Loucy (cell line): ENCODE data around the gene ACAP2.

Source experiments
- EZH2phosphoT487 ChIP-seq: fragments of 200-600 bp; IDR thresholded peaks from 2 replicates; pipeline ENCODE4 v1.6.1; 2018; ENCODE audit warnings: antibody characterized with exemption, mild to moderate bottlenecking, moderate library complexity, borderline replicate concordance
- TF ChIP-seq, protein P1 (sequence below): fragments of 200-600 bp; sonication (generic); conservative IDR thresholded peaks from 2 replicates; pipeline ENCODE4 v1.5.1; 2014; ENCODE audit warnings: mild to moderate bottlenecking, antibody characterized with exemption, low read length

DNA sequence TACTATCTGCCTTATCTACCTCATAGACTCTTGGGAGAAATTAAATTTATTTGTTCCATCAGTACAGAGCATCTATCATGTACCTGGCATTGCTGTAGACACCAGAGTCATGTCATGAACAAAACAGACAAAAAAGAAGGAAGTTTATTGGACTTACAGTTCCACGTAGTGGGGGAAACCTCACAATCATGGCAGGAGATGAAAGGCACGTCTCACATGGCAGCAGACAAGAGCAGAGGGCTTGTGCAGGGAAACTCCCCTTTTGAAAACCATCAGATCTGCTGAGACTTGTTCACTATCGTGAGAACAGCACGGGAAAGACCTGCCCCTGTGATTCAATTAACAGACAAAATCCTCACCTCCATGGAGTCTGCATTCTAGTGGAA, 25.6 kb upstream of the ACAP2 start:
- TF ChIP-seq, protein P1, sequence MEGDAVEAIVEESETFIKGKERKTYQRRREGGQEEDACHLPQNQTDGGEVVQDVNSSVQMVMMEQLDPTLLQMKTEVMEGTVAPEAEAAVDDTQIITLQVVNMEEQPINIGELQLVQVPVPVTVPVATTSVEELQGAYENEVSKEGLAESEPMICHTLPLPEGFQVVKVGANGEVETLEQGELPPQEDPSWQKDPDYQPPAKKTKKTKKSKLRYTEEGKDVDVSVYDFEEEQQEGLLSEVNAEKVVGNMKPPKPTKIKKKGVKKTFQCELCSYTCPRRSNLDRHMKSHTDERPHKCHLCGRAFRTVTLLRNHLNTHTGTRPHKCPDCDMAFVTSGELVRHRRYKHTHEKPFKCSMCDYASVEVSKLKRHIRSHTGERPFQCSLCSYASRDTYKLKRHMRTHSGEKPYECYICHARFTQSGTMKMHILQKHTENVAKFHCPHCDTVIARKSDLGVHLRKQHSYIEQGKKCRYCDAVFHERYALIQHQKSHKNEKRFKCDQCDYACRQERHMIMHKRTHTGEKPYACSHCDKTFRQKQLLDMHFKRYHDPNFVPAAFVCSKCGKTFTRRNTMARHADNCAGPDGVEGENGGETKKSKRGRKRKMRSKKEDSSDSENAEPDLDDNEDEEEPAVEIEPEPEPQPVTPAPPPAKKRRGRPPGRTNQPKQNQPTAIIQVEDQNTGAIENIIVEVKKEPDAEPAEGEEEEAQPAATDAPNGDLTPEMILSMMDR: no peak
- TF ChIP-seq EZH2phosphoT487: no peak
